T-helper 2 cell treated with Interferon-gamma antibody and Interleukin-4, amounts not matched to agents 100 ng/mL and 5 ng/mL, for 36 hours (primary cell): ENCODE measurements around the gene SLC38A3. TPM values are rescaled to one million over a fixed set of nuclear protein-coding genes. Genes with fewer than 3 reads are reported as not detected.

ENCODE experiments used
- intact Hi-C: fragments of 100-400 bp; cut with micrococcal nuclease; formaldehyde crosslinking; loops from one replicate; pipeline ENCODE4 v1.15.1; 2023
- total RNA-seq: library from RNA; stranded (reverse); gene quantifications from 2 replicates; pipeline ENCODE4 v1.2.3, GENCODE V29; 2022

SLC38A3 gene
- total RNA-seq = not detected in 2 replicates

- intact Hi-C loops = no loop called here
Measured at GRCh38 chr3:50204804-50205412, at the start of gene SLC38A3. Gene SLC38A3 (plus strand): TSS chr3:50205271. CDS start chr3:50214200, 8,929 bp downstream.

- intact Hi-C loops = no loop called here
Measured at GRCh38 chr3:50155491-50155878, 49.6 kb upstream of the SLC38A3 start.

GRCh38 chr3:50155891-50156290 lies 49.2 kb upstream of the SLC38A3 start:
- intact Hi-C loops = no loop called here

- intact Hi-C loops = no loop called here
Measured at GRCh38 chr3:50156549-50157493, 48.2 kb upstream of the SLC38A3 start.

- intact Hi-C loops = no loop called here
Measured at GRCh38 chr3:50157827-50158529, 47.1 kb upstream of the SLC38A3 start.

GRCh38 chr3:50158530-50159146 lies 46.4 kb upstream of the SLC38A3 start:
- intact Hi-C loops = no loop called here

GRCh38 chr3:50160561-50160983 lies 44.5 kb upstream of the SLC38A3 start:
- intact Hi-C loops = no loop called here

GRCh38 chr3:50161320-50161719 lies 43.8 kb upstream of the SLC38A3 start:
- intact Hi-C loops = no loop called here

DNA sequence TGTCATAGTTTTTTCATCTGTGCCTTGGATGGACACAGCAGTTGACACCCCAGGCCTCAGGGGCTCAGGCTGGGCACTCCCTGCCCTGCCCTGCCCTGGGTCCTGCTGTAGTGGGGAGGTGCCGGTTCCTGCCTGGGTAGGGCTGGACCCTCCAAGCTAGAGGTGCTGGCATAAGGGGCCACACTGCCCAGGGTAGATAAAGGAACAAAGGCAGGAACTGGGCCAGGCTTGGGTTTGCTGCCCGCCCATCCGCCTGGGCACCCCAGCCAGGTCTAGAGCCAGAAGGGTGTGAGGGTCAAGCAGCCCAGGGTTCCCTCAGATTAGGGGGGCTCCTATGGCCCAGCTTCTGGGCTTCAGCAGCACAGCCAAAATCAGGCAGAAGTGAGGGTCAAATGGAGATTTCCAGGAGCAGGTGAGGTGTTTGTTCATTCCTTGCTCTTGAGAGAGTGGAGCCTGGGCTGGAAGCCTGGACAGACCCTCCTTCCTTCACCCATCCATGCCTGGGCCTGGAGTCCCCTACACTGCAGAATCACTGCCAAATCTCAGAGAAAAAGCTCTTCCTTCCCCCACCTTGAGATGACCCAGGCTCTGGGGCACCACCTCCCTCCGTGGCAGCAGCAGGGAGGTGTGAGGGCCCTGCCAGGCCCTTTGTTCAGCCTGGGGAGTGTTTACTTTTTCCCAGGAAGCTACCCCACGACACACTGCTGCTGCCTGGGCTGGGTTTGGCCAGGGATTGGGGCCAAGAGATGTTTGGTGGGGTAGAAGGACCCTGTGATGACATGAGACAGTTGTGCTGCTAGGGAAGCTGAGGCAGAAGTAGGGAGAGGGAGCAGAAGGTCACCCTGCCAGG lies 42.8 kb upstream of the SLC38A3 start:
- intact Hi-C loops = no loop called here

GRCh38 chr3:50163572-50164455 lies 41.3 kb upstream of the SLC38A3 start:
- intact Hi-C loops = no loop called here

DNA sequence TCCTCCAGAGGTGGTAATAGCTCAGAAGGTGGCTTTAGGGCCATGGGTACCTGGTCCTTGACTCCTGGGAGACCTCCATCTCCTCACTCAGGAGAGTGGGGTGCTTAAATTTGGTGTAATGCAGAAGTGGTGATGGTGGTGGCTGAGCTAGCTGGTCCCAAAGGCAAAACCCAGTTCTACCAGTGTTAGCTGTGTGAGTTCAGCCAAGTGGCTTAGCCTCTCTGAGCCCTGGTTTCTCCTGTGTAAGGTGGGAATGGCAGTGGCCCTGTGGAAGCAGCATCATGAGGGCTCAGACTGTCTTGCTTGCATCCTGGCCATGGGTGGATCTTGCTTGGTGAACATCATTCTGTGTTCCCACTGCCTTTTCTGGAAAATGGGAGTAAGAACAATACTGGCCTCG lies 40.6 kb upstream of the SLC38A3 start:
- intact Hi-C loops = no loop called here

DNA sequence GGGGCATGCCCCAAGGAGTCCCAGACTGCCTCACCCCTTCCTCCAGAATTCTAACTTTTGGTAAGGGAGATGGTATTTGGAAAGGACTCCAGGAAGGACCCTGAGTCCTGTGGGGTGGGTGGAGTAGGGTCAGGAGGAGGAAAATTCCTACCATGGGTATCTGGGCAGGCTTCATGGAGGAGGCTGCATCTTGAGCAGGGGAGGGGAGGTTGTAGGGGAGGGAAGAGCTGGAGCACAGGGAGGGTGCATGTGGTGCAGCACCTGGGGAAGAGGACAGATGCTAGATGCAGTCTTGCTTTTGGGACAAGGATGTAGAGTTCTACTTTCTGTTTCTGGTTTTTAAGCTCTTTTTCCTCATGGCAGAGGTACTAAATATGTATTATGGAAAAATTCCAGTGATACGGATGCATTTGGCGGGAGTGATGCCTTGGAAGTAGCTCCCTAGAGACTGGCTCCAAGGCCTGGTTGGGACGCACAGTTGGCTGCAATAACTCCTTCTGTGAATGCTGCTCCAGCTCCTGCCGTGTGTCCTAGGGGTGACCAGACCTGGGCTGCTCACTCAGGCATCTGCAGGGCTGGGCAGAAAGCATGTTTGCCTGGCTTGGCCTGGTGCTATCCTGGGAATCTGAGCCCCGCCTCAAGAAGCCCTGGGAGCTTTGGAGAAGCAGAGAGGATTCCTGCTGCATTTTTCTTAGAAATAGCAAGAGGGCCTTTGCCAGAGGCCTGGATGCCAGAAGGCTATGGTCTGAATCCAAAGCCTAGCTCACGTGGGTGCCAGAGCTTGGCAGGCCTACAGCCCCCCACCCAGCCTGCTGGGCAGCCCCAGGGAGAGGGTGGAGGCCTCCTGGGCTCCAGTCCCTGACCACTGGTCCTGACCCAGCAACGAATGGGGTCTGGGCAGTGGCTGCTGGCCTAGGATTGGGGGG lies 39.8 kb upstream of the SLC38A3 start:
- intact Hi-C loops = no loop called here

DNA sequence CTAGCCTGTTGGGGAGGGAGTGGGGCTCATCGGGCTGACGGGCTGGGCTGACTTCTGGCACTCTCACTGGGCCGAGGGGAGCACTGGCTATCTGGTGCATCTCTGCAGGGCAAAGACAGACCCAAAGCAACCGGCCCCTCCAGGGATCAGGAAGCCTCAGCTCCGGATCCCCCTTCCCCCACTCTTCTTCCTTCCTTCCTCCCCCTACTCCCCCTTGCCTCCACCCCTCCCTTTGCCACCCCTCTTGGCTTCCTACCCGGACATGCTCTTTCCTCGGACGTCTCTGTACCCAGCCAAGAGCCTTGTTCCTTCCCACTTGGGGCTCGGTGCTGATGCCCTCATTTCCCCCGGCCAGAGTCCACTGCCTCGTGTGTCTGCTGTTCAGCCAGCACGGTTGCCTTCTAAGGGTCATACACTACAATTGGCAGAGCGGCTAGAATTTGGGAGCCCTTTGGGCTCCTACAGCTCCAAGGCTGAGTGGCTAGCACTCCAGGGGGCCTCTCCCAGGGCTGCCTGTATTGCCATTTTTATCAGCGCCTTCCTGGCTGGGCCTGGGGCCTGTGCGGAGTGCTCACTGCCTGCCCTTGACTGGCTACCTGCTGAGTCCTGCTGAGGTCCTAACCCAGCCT lies 39.0 kb upstream of the SLC38A3 start:
- intact Hi-C loops = no loop called here

DNA sequence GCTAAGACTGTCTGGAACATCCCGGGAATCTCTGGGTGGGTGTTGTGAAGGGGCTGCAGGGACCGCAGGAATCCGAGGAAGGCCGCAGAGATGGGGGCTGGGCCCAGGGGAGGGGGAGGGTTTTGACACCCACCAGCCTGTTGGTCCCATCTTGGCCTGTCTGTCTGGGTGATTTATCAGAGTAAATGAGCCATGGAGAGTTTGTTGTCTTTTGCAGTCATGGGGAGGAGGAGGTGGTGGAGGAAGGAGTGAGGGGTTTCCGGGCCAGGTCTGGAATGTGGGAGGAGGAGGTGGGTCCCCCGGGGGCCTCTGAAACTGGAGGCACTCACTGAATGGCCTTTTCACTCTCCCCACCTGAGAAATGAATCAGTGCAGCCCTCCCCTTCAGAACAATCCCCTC lies 38.5 kb upstream of the SLC38A3 start:
- intact Hi-C loops = no loop called here

- intact Hi-C loops = no loop called here
Measured at GRCh38 chr3:50167069-50167840, 37.8 kb upstream of the SLC38A3 start.

- intact Hi-C loops = no loop called here
Measured at GRCh38 chr3:50167841-50168209, 37.2 kb upstream of the SLC38A3 start.

DNA sequence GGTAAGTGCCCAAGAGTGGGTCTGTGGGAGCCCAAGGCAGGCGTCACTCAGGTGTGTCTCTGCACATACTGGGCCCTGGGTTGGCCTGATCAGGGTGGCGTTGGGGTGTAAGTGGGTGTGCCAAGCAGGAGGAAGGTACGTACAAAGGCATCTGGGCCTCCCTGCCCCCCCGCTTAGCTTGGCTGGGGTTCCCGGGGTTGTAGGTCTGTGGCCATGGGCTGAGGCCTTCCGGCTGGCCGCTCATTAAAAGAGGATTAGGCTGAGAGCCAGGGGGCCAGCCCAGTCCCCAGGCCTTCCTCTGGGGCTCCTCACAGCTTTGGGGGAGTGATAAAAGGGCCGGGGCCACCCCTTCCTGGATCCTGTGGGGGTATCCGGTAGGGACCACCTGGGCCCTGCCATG lies 36.7 kb upstream of the SLC38A3 start:
- intact Hi-C loops = no loop called here
